Body of pancreas (tissue), 4 donors: ENCODE data around the gene POLL.

ENCODE experiments used
- CTCF ChIP-seq, 7 experiments: fragments of 450-650 bp in 4 of 7; fragments of 200-600 bp in 3 of 7; sonication (generic) in 3 of 7; IDR thresholded peaks; one replicate each; pipeline ENCODE4 v1.5.1; 2016 to 2019; ENCODE audit warnings: antibody characterized with exemption in 7 of 7
- POLR2A ChIP-seq, 3 donors: fragments of 450-650 bp; IDR thresholded peaks; one replicate each; pipeline ENCODE4 v1.6.1; 2016; ENCODE audit warnings: antibody characterized with exemption in 3 of 3, mild to moderate bottlenecking in 2 of 3

DNA sequence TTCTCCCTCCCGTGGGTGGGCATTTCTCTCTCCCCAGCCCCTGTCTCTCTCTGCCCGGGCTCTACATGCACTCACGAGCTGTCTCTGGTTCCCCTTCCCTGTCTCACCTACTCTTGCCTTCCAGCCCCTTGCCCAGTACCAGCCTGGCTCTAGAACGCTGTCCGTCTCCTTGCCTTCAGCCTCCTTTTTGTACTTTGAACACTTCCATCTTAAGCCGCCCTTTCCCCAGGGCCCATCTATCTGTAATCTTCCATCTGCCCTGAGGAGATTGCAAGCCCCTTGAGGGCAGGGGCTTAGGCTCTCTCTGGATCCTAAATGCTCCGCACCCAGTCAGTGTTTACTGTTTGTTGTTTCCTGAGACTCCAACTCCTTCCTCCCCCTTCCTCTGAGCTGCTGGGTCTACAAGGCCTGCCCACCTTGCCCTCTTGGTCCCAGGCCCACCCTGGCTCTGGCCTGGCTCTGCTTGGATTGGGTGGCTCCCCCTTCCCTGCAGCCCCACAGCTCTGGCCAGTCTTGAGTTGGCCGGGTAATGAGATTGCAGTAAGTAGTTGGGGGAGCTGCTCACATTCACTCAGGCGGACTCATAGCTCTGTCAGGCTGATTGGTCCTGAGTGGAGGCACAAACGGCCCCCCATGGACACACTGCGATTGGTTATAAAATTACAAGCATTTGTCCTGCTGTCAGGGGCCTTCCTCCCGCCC is 28.3 kb downstream of the POLL start:
- TF ChIP-seq CTCF (IDR thresholded peaks at IDR 0.05) (no peak), POLR2A (IDR thresholded peaks at IDR 0.05) (no peak)
